Endothelial cell of umbilical vein (primary cell): Measurements from ENCODE around the gene NCKAP5. TPM values are rescaled to one million over a fixed set of nuclear protein-coding genes. Genes with fewer than 3 reads are reported as not detected.

Source experiments
- BruUV-seq: library from RNA; stranded (reverse); fragments of 400-500 nt; replicated peaks from 2 replicates; lab custom pipeline; 2021; lab: Mats Ljungman, UMichigan
- CTCF ChIA-PET: fragments of 300-600, 350-600 bp; sonication (Branson Sonifier 250); formaldehyde crosslinking; loops from one replicate; lab custom pipeline; 2021; ENCODE audit warnings: antibody characterized with exemption, inconsistent platforms; lab: Charles Lee
- POLR2A ChIA-PET: fragments of 300-600, 350-600 bp; sonication (Branson Sonifier 250); formaldehyde crosslinking; loops from one replicate; lab custom pipeline; 2021; ENCODE audit warnings: antibody characterized with exemption, inconsistent platforms; lab: Charles Lee
- DNase-seq: peaks from one replicate; pipeline ENCODE4 v3.0.0-alpha.2; 2011; ENCODE audit warnings: low read depth, low spot score
- FAIRE-seq: peaks from 2 replicates; lab custom pipeline; 2011; peaks lifted over from hg19 to GRCh38; lab: Jason Lieb, UNC
- H2AFZ ChIP-seq: 2 replicates; pipeline ENCODE4 v1.6.0; 2012; ENCODE audit warnings: low read depth, low read length, control low read depth, inconsistent platforms
- H3K27ac ChIP-seq: 2 replicates; pipeline ENCODE4 v1.5.1; 2011; ENCODE audit warnings: low read depth, mild to moderate bottlenecking, control low read depth, low read length, moderate library complexity; ENCODE audit not compliant: insufficient read depth
- H3K27me3 ChIP-seq, 2 experiments: 2 replicates each; pipeline versions ENCODE4 v1.6.0 to v1.6.1; 2011; ENCODE audit warnings: low read length in 2 of 2, mixed read lengths in 1 of 2; ENCODE audit not compliant: control insufficient read depth in 2 of 2, insufficient read depth in 2 of 2
- H3K36me3 ChIP-seq, 2 experiments: 2 replicates in 1 of 2; 3 replicates in 1 of 2; pipeline ENCODE4 v1.5.1; 2011; ENCODE audit warnings: low read length in 2 of 2, mild to moderate bottlenecking in 1 of 2, moderate library complexity in 1 of 2; ENCODE audit not compliant: control insufficient read depth in 2 of 2, insufficient read depth in 2 of 2; ENCODE audit errors: extremely low read depth in 1 of 2
- H3K4me1 ChIP-seq: 3 replicates; pipeline ENCODE4 v1.5.1; 2011; ENCODE audit warnings: mild to moderate bottlenecking, low read length; ENCODE audit not compliant: control insufficient read depth, insufficient read depth; ENCODE audit errors: extremely low read depth
- H3K4me2 ChIP-seq: 2 replicates; pipeline ENCODE4 v1.6.1; 2011; ENCODE audit warnings: low read length, control low read depth, mixed read lengths; ENCODE audit not compliant: insufficient read depth
- H3K4me3 ChIP-seq, 3 experiments: fragments of 200-600 bp in 1 of 3; sonication (generic), shearing (Covaris generic) in 1 of 3; replicated peaks in 1 of 3; 2 replicates each; pipeline ENCODE4 v1.5.1; 2011 to 2016; ENCODE audit warnings: control low read depth in 3 of 3, low read length in 3 of 3, mild to moderate bottlenecking in 2 of 3, inconsistent platforms in 1 of 3, low read depth in 1 of 3, moderate library complexity in 1 of 3; ENCODE audit not compliant: insufficient read depth in 1 of 3
- H3K79me2 ChIP-seq: 2 replicates; pipeline ENCODE4 v1.6.0; 2012; ENCODE audit warnings: low read length, inconsistent platforms; ENCODE audit not compliant: control insufficient read depth, insufficient read depth
- H3K9ac ChIP-seq: replicated peaks from 2 replicates; pipeline ENCODE3; 2011; ENCODE audit warnings: low read length, control low read depth; ENCODE audit not compliant: insufficient read depth; ENCODE audit errors: extremely low read depth
- H3K9me1 ChIP-seq: replicated peaks from 3 replicates; pipeline ENCODE4 v1.6.0; 2011; ENCODE audit warnings: mild to moderate bottlenecking, low read length; ENCODE audit not compliant: control insufficient read depth, insufficient read depth; ENCODE audit errors: extremely low read depth
- H3K9me3 ChIP-seq: replicated peaks from 2 replicates; pipeline ENCODE4 v1.5.1; 2012; ENCODE audit warnings: low read length, inconsistent platforms; ENCODE audit not compliant: control insufficient read depth, insufficient read depth
- H4K20me1 ChIP-seq: replicated peaks from 2 replicates; pipeline ENCODE3; 2011; ENCODE audit warnings: mild to moderate bottlenecking, low read length; ENCODE audit not compliant: control insufficient read depth, insufficient read depth; ENCODE audit errors: extremely low read depth
- CTCF ChIP-seq, 2 donors: IDR thresholded peaks; 1 replicate in 1 of 2; 2 replicates in 1 of 2; pipeline ENCODE4 v1.5.1; 2011; ENCODE audit warnings: low read length in 2 of 2, mild to moderate bottlenecking in 2 of 2, moderate library complexity in 2 of 2, control low read depth in 1 of 2, inconsistent platforms in 1 of 2, low read depth in 1 of 2; ENCODE audit not compliant: insufficient read depth in 1 of 2; ENCODE audit errors: extremely low read depth in 1 of 2
- EZH2 ChIP-seq: IDR thresholded peaks from 2 replicates; pipeline ENCODE4 v1.6.1; 2012; ENCODE audit warnings: borderline replicate concordance, low read depth, mild to moderate bottlenecking, moderate library complexity, low read length, inconsistent platforms; ENCODE audit not compliant: severe bottlenecking
- FOS ChIP-seq: IDR thresholded peaks from 2 replicates; pipeline ENCODE4 v1.6.1; 2011; ENCODE audit warnings: mild to moderate bottlenecking, low read length, moderate library complexity, borderline replicate concordance; ENCODE audit not compliant: insufficient read depth
- GATA2 ChIP-seq: IDR thresholded peaks from 2 replicates; pipeline ENCODE4 v1.7.0; 2011; ENCODE audit warnings: low read depth, mild to moderate bottlenecking, moderate library complexity, mixed read lengths, low read length; ENCODE audit not compliant: insufficient read length, insufficient read depth
- JUN ChIP-seq: IDR thresholded peaks from 2 replicates; pipeline ENCODE4 v1.6.1; 2011; ENCODE audit warnings: borderline replicate concordance, low read depth; ENCODE audit not compliant: insufficient read length, insufficient read depth
- MAX ChIP-seq: IDR thresholded peaks from 2 replicates; pipeline ENCODE4 v1.6.1; 2011; ENCODE audit not compliant: insufficient read depth, insufficient read length
- MYC ChIP-seq: IDR thresholded peaks from one replicate; pipeline ENCODE4 v1.6.1; 2011; ENCODE audit warnings: mild to moderate bottlenecking, low read depth, low read length
- POLR2A ChIP-seq: IDR thresholded peaks from 2 replicates; pipeline ENCODE4 v1.6.1; 2012; ENCODE audit warnings: low read depth, mild to moderate bottlenecking, control low read depth, low read length
- POLR2AphosphoS5 ChIP-seq: IDR thresholded peaks from 2 replicates; pipeline ENCODE4 v1.6.1; 2012; ENCODE audit warnings: low read depth, mild to moderate bottlenecking, control low read depth, low read length, moderate library complexity; ENCODE audit not compliant: insufficient read depth
- dilution Hi-C: fragments of 300-500 bp; cut with MboI; formaldehyde crosslinking; loops from one replicate; pipeline ENCODE4 v1.15.0; 2019; ENCODE audit warnings: low sequenced_read_pairs; ENCODE audit not compliant: extremely low pct_ligation_motif_present
- intact Hi-C: fragments of 100-400 bp; cut with micrococcal nuclease; formaldehyde crosslinking; loops from one replicate; pipeline ENCODE4 v1.10.0; 2022
- polyA plus RNA-seq, 4 experiments: library from polyadenylated mRNA; depleted of rRNA in 3 of 4; stranded (reverse) in 3 of 4; unstranded in 1 of 4; fragments of >200 nt; gene quantifications; 2 replicates each; pipeline versions ENCODE4 v1.2.1 to v1.2.3, GENCODE V29; 2011 to 2012; ENCODE audit warnings: missing spikeins in 1 of 4
- total RNA-seq: library from RNA; stranded (reverse); gene quantifications from 2 replicates; pipeline ENCODE4 v1.2.3, GENCODE V29; 2021

Gene NCKAP5
- total and polyA plus RNA-seq, 2 donors (not counting 3 experiments of a cell fraction or from before 2014, with no cell fraction given): 0.47 to 3.3 TPM

DNA sequence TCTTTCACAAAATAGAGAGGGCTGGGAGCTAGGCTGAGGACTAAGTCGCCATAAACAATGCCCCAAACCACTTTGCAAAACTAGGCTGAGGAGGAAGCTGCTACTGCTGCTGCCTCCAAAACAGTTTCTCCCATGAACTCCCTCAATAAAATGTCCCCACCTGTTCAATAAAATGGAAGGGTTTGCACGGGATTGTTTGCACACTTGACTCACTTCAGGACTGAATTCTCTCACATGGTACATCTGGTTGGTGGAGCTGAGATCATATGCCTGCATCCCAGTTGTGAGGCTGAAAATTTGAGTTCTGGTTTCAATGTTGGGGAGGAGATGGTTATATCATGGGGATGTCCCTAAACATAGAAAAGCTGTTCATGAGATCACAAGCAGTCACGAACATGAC is 26.5 kb downstream of the NCKAP5 start:
- intact Hi-C loops (no loop called here), dilution Hi-C loops (no loop called here)
- Histone ChIP-seq H3K4me2 (no peak overlapping the region), H3K4me3 (no peak overlapping the region), H3K4me1 (no peaks in the 10 kb centered on the region), H3K27me3 (no peaks in the 10 kb centered on the region), H3K9ac (no peak overlapping the region), H3K79me2 (no peaks in the 10 kb centered on the region), H2AFZ (no peak overlapping the region), H3K9me3 (no peaks in the 10 kb centered on the region), H3K36me3 (no peaks in the 10 kb centered on the region), H3K9me1 (no peaks in the 10 kb centered on the region), H3K27ac (no peak overlapping the region), H4K20me1 (no peaks in the 10 kb centered on the region)
- no TSS peak for BruUV-seq
- TF ChIP-seq CTCF (IDR thresholded peaks at IDR 0.05; ENCODE audit: extremely low read depth in 1 of 2, insufficient read depth in 1 of 2, low read depth in 1 of 2, low read length in 2 of 2) (no peak), POLR2AphosphoS5 (no peak), MAX (no peak), FOS (no peak), POLR2A (no peak), JUN (no peak), MYC (no peak), GATA2 (no peak), EZH2 (no peak)
- DNase-seq (no peak), FAIRE-seq (no peak)
- ChIA-PET POLR2A (no interaction called here), CTCF (interaction anchor here (0.8 to 1.8 kb wide), 3 partner anchors 19 to 238 kb away, joined by 3 to 5 read pairs (median 3); no protein-coding TSS in a partner anchor)
